Measurements from ENCODE around the gene PNMA6E. TPM values are rescaled to one million over a fixed set of nuclear protein-coding genes. Genes with fewer than 3 reads are reported as not detected.

PNMA6E gene
- total and polyA plus RNA-seq, 2 experiments from 2014 or later, result not detected

DNA sequence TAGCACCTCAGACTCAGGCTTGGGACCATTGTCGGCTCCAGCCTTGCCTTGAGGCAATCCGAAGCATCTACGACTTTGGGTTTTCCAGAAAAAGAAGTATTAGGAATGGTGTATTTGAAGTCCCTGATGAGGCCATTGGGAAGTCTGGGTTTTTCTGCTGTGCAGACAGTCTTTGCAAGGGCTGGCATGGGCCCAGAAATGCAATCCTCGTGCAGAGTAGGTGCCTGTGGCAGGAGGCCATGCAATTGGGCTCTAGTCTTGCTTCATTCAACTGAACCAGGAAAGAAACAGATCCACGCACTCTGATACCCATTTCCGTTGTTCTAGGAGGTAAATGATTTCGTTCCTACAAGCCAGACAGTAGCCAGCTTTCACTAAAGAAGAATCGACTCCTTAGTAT is 22.5 kb upstream of the PNMA6E start (continued):
- TF ChIP-seq, protein P1, sequence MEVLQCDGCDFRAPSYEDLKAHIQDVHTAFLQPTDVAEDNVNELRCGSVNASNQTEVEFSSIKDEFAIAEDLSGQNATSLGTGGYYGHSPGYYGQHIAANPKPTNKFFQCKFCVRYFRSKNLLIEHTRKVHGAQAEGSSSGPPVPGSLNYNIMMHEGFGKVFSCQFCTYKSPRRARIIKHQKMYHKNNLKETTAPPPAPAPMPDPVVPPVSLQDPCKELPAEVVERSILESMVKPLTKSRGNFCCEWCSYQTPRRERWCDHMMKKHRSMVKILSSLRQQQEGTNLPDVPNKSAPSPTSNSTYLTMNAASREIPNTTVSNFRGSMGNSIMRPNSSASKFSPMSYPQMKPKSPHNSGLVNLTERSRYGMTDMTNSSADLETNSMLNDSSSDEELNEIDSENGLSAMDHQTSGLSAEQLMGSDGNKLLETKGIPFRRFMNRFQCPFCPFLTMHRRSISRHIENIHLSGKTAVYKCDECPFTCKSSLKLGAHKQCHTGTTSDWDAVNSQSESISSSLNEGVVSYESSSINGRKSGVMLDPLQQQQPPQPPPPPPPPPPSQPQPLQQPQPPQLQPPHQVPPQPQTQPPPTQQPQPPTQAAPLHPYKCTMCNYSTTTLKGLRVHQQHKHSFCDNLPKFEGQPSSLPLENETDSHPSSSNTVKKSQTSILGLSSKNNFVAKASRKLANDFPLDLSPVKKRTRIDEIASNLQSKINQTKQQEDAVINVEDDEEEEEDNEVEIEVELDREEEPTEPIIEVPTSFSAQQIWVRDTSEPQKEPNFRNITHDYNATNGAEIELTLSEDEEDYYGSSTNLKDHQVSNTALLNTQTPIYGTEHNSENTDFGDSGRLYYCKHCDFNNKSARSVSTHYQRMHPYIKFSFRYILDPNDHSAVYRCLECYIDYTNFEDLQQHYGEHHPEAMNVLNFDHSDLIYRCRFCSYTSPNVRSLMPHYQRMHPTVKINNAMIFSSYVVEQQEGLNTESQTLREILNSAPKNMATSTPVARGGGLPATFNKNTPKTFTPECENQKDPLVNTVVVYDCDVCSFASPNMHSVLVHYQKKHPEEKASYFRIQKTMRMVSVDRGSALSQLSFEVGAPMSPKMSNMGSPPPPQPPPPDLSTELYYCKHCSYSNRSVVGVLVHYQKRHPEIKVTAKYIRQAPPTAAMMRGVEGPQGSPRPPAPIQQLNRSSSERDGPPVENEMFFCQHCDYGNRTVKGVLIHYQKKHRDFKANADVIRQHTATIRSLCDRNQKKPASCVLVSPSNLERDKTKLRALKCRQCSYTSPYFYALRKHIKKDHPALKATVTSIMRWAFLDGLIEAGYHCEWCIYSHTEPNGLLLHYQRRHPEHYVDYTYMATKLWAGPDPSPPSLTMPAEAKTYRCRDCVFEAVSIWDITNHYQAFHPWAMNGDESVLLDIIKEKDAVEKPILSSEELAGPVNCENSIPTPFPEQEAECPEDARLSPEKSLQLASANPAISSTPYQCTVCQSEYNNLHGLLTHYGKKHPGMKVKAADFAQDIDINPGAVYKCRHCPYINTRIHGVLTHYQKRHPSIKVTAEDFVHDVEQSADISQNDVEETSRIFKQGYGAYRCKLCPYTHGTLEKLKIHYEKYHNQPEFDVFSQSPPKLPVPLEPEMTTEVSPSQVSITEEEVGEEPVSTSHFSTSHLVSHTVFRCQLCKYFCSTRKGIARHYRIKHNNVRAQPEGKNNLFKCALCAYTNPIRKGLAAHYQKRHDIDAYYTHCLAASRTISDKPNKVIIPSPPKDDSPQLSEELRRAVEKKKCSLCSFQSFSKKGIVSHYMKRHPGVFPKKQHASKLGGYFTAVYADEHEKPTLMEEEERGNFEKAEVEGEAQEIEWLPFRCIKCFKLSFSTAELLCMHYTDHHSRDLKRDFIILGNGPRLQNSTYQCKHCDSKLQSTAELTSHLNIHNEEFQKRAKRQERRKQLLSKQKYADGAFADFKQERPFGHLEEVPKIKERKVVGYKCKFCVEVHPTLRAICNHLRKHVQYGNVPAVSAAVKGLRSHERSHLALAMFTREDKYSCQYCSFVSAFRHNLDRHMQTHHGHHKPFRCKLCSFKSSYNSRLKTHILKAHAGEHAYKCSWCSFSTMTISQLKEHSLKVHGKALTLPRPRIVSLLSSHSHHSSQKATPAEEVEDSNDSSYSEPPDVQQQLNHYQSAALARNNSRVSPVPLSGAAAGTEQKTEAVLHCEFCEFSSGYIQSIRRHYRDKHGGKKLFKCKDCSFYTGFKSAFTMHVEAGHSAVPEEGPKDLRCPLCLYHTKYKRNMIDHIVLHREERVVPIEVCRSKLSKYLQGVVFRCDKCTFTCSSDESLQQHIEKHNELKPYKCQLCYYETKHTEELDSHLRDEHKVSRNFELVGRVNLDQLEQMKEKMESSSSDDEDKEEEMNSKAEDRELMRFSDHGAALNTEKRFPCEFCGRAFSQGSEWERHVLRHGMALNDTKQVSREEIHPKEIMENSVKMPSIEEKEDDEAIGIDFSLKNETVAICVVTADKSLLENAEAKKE (CRISPR knock-in tag; IDR thresholded peaks at IDR 0.05), result no peak
- TF ChIP-seq JUNB (IDR thresholded peaks at IDR 0.05; ENCODE audit: unreplicated experiment), result no peak
- TF ChIP-seq, protein P2, sequence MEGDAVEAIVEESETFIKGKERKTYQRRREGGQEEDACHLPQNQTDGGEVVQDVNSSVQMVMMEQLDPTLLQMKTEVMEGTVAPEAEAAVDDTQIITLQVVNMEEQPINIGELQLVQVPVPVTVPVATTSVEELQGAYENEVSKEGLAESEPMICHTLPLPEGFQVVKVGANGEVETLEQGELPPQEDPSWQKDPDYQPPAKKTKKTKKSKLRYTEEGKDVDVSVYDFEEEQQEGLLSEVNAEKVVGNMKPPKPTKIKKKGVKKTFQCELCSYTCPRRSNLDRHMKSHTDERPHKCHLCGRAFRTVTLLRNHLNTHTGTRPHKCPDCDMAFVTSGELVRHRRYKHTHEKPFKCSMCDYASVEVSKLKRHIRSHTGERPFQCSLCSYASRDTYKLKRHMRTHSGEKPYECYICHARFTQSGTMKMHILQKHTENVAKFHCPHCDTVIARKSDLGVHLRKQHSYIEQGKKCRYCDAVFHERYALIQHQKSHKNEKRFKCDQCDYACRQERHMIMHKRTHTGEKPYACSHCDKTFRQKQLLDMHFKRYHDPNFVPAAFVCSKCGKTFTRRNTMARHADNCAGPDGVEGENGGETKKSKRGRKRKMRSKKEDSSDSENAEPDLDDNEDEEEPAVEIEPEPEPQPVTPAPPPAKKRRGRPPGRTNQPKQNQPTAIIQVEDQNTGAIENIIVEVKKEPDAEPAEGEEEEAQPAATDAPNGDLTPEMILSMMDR (conservative IDR thresholded peaks at IDR 0.05; ENCODE audit: low read depth in 2 of 2), result no peak
- no peak for TF ChIP-seq ZNF114 (CRISPR knock-in tag; IDR thresholded peaks at IDR 0.05)
- TF ChIP-seq NANOG (IDR thresholded peaks at IDR 0.05; ENCODE audit: borderline replicate concordance), result no peak

DNA sequence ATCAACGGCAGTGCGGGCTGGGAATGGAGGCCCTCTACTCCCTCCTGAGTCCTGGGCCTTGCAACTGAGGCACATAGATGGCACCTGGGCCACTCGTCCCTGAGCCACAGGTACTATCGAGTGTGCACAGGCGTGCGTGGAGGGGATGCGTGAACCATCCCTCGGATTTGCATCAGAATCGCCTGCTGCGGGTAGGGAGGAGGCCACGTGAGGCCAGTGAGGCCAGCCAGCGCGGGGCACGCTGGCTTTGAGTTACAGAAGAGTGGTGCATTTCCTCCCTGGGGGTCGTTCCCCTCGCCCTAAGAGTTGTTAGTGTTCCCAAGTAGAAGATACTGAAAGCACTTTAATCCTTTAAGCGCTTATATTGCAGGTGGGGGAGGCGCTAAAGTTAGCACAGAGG is 20.7 kb upstream of the PNMA6E start:
- Mint-ChIP-seq H3K36me3 (ENCODE audit: low read depth) (no peaks in the 10 kb centered on the region), H3K4me3 (no peak overlapping the region), H3K27me3 (ENCODE audit: insufficient read depth, low read depth, poor library complexity) (peaks cover 7% of the 10 kb centered on the region), H3K27ac (no peak overlapping the region), H3K4me1 (peaks cover 11% of the 10 kb centered on the region; the same call in 2 of the 3 replicates), H3K9me3 (no peaks in the 10 kb centered on the region)
- Histone ChIP-seq H3K4me2 (no peak overlapping the region), H3K27me3 (ENCODE audit: insufficient read depth) (no peaks in the 10 kb centered on the region), H3F3A (replicated peaks; ENCODE audit: low read depth) (no peaks in the 10 kb centered on the region), H3K4me1 (ENCODE audit: insufficient read depth) (no peaks in the 10 kb centered on the region), H3K4me3 (no peak overlapping the region), H3K79me2 (replicated peaks; ENCODE audit: insufficient read depth) (no peaks in the 10 kb centered on the region), H3K9me2 (ENCODE audit: insufficient read depth) (no peaks in the 10 kb centered on the region), H3K36me3 (ENCODE audit: insufficient read depth) (no peaks in the 10 kb centered on the region), H2AFZ (no peak overlapping the region), H3K27ac (ENCODE audit: low read depth) (no peak overlapping the region), H4K20me1 (replicated peaks; ENCODE audit: insufficient read depth) (no peaks in the 10 kb centered on the region)
- ATAC-seq, result no peak
- DNase-seq (ENCODE audit: low spot score), result no peak
- no peak for TF ChIP-seq EZH2phosphoT487 (IDR thresholded peaks at IDR 0.05; ENCODE audit: unreplicated experiment)
- TF ChIP-seq POLR2AphosphoS5 (IDR thresholded peaks at IDR 0.05; ENCODE audit: low read depth), result no peak
- no peak for TF ChIP-seq ZNF114 (CRISPR knock-in tag; IDR thresholded peaks at IDR 0.05)
- TF ChIP-seq STAT1 (IDR thresholded peaks at IDR 0.05; ENCODE audit: unreplicated experiment), result no peak
- no peak for TF ChIP-seq EZH2 (IDR thresholded peaks at IDR 0.05; ENCODE audit: low read depth, unreplicated experiment)
- TF ChIP-seq, protein P2 (conservative IDR thresholded peaks at IDR 0.05; ENCODE audit: low read depth in 2 of 2), result no peak
- TF ChIP-seq, protein P3, sequence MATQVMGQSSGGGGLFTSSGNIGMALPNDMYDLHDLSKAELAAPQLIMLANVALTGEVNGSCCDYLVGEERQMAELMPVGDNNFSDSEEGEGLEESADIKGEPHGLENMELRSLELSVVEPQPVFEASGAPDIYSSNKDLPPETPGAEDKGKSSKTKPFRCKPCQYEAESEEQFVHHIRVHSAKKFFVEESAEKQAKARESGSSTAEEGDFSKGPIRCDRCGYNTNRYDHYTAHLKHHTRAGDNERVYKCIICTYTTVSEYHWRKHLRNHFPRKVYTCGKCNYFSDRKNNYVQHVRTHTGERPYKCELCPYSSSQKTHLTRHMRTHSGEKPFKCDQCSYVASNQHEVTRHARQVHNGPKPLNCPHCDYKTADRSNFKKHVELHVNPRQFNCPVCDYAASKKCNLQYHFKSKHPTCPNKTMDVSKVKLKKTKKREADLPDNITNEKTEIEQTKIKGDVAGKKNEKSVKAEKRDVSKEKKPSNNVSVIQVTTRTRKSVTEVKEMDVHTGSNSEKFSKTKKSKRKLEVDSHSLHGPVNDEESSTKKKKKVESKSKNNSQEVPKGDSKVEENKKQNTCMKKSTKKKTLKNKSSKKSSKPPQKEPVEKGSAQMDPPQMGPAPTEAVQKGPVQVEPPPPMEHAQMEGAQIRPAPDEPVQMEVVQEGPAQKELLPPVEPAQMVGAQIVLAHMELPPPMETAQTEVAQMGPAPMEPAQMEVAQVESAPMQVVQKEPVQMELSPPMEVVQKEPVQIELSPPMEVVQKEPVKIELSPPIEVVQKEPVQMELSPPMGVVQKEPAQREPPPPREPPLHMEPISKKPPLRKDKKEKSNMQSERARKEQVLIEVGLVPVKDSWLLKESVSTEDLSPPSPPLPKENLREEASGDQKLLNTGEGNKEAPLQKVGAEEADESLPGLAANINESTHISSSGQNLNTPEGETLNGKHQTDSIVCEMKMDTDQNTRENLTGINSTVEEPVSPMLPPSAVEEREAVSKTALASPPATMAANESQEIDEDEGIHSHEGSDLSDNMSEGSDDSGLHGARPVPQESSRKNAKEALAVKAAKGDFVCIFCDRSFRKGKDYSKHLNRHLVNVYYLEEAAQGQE (IDR thresholded peaks at IDR 0.05; ENCODE audit: unreplicated experiment), result no peak
- no peak for TF ChIP-seq ZNF331 (CRISPR knock-in tag; IDR thresholded peaks at IDR 0.05; ENCODE audit: low read depth)
- TF ChIP-seq CREB1 (CRISPR knock-in tag; IDR thresholded peaks at IDR 0.05; ENCODE audit: low read depth), result no peak
